Activated CD8-positive, alpha-beta T cell treated with anti-CD3 and anti-CD28 coated beads for 36 hours (primary cell): Measurements from ENCODE around the gene STXBP3. TPM values are rescaled to one million over a fixed set of nuclear protein-coding genes. Genes with fewer than 3 reads are reported as not detected.

ENCODE experiments used
- ATAC-seq: fragments of 200-7000 bp; cut with Tn5 transposase; one replicate; pipeline ENCODE4 v1.10.0; 2021; ENCODE audit warnings: mild to moderate bottlenecking, moderate library complexity
- CTCF ChIA-PET: fragments of 350-600 bp; sonication (Branson Sonifier 250); formaldehyde crosslinking; loops from one replicate; lab custom pipeline; 2021; ENCODE audit warnings: antibody characterized with exemption; lab: Charles Lee
- POLR2A ChIA-PET: fragments of 350-600 bp; sonication (Branson Sonifier 250); formaldehyde crosslinking; loops from one replicate; lab custom pipeline; 2021; ENCODE audit warnings: antibody characterized with exemption; lab: Charles Lee
- DNase-seq: peaks from one replicate; pipeline ENCODE4 v3.0.0-alpha.2; 2020
- H3K27ac Mint-ChIP-seq: one replicate; pipeline ENCODE4 v1.8.0; 2021; ENCODE audit warnings: mild to moderate bottlenecking, mixed read lengths
- H3K27me3 Mint-ChIP-seq: one replicate; pipeline ENCODE4 v1.8.0; 2021; ENCODE audit warnings: mixed read lengths
- H3K36me3 Mint-ChIP-seq: one replicate; pipeline ENCODE4 v1.8.0; 2021; ENCODE audit warnings: low read depth, mixed read lengths
- H3K4me1 Mint-ChIP-seq: one replicate; pipeline ENCODE4 v1.8.0; 2021; ENCODE audit warnings: low read depth, mixed read lengths
- H3K4me3 Mint-ChIP-seq: one replicate; pipeline ENCODE4 v1.8.0; 2021; ENCODE audit warnings: mild to moderate bottlenecking, moderate library complexity, mixed read lengths
- H3K9me3 Mint-ChIP-seq: one replicate; pipeline ENCODE4 v1.8.0; 2021; ENCODE audit warnings: mixed read lengths
- CTCF ChIP-seq: fragments of 200-600 bp; IDR thresholded peaks from one replicate; pipeline ENCODE4 v1.8.0; 2022; ENCODE audit warnings: antibody characterized with exemption, mild to moderate bottlenecking
- intact Hi-C: fragments of 100-400 bp; cut with micrococcal nuclease; formaldehyde crosslinking; loops from one replicate; pipeline ENCODE4 v1.10.0; 2022
- total RNA-seq, 2 experiments: library from RNA; stranded (reverse); gene quantifications; one replicate each; pipeline ENCODE4 v1.2.3, GENCODE V29; 2021

The STXBP3 gene
- total RNA-seq, 2 experiments from 2014 or later: 34.4 to 38.3 TPM

DNA sequence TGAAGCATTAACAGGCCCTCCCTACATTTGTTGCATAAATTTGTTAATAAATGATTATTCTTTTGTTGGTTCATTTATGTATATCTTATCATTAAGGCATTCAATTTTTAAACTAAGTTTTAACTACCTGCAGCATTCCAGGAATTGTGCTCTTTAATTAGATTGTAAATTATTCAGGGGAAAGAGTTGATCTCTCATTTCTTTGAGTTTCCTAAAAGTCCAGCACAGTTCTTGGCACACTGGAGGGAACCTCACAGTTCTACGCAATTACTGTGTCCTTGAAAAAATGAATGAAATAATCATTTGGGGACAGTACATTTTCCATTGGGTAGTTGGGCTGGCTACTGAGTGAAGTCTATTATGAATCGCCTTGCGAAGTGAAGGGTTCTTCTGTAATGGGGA, 493 bp upstream of the STXBP3 start:
- CTCF ChIA-PET: interaction anchor here (1.0 kb wide), 1 partner anchor 83 kb away, joined by 3 read pairs; no protein-coding TSS in a partner anchor
- ATAC-seq: no peak
- Mint-ChIP-seq H3K27me3 (no peaks in the 10 kb centered on the region), H3K4me3 (peak overlapping the region; percentile 94), H3K4me1 (peaks cover 27% of the 10 kb centered on the region), H3K27ac (peak overlapping the region; percentile 95), H3K36me3 (peaks cover 8% of the 10 kb centered on the region), H3K9me3 (no peaks in the 10 kb centered on the region)
- DNase-seq: no peak
- intact Hi-C loops: loop anchor here (2.0 kb wide), 1 partner anchor 53 kb away; the partner anchor contains the start of gene PRPF38B
- TF ChIP-seq CTCF: no peak
- POLR2A ChIA-PET: no interaction called here

DNA sequence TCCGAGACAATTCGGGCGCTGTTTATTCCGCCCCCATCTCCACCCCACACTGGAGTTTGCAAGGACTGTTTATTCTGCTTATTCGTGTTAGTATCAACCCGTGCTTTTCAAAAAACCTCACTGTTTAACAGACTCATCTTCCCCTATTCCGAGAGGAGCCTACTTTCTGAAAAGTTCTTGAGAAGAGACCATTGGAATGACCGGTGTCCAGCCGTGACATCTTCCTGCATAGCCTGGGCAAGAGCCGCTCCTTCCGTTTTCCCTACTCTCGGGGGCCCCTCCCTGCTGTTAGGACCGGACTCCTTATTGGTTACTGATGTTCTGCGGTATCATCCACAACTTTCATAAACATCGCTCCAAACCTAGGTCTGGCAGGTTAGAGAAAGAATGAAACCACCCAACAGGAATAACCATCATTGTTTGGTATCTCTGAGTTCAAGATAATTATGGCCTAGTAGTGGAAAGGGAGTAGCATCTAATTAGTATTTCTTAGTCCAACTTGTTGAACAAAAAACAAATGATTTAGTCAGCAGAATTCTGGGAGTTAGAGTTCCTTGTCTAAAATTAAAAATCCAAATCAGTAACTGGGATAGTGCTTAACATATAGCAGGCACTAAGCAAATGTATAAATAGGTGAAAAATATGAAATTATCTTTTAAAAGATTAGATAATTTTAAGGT, 837 bp downstream of the STXBP3 start:
- POLR2A ChIA-PET: interaction anchor here (0.7 to 1.0 kb wide), 2 partner anchors 8 to 55 kb away, joined by 3 to 5 read pairs; no protein-coding TSS in a partner anchor
- CTCF ChIA-PET: no interaction called here
- no peak for TF ChIP-seq CTCF
- H3K9me3 Mint-ChIP-seq: no peaks in the 10 kb centered on the region
- H3K27ac Mint-ChIP-seq: peak overlapping the region; percentile 95
- peaks cover 28% of the 10 kb centered on the region for H3K4me1 Mint-ChIP-seq
- H3K36me3 Mint-ChIP-seq: peaks cover 8% of the 10 kb centered on the region
- no peaks in the 10 kb centered on the region for H3K27me3 Mint-ChIP-seq
- ATAC-seq (peak; percentile 10), DNase-seq (peak; percentile 45)
- H3K4me3 Mint-ChIP-seq: peak overlapping the region; percentile 94
- intact Hi-C loops: loop anchor here (2.0 kb wide), 1 partner anchor 55 kb away; the partner anchor contains the start of gene PRPF38B

GRCh38 chr1:108747898-108748297, 1.4 kb downstream of the STXBP3 start:
- ATAC-seq (no peak), DNase-seq (no peak)
- intact Hi-C loops: loop anchor here (2.0 kb wide), 1 partner anchor 55 kb away; the partner anchor contains the start of gene PRPF38B
- H3K27ac Mint-ChIP-seq: no peak overlapping the region
- no peak for TF ChIP-seq CTCF
- H3K4me1 Mint-ChIP-seq: peaks cover 31% of the 10 kb centered on the region
- H3K4me3 Mint-ChIP-seq: peak overlapping the region; percentile 94
- POLR2A ChIA-PET: interaction anchor here (1.2 kb wide), 1 partner anchor 103 kb away, joined by 3 read pairs; no protein-coding TSS in a partner anchor
- H3K27me3 Mint-ChIP-seq: no peaks in the 10 kb centered on the region
- H3K9me3 Mint-ChIP-seq: no peaks in the 10 kb centered on the region
- peaks cover 14% of the 10 kb centered on the region for H3K36me3 Mint-ChIP-seq
- CTCF ChIA-PET: no interaction called here

DNA sequence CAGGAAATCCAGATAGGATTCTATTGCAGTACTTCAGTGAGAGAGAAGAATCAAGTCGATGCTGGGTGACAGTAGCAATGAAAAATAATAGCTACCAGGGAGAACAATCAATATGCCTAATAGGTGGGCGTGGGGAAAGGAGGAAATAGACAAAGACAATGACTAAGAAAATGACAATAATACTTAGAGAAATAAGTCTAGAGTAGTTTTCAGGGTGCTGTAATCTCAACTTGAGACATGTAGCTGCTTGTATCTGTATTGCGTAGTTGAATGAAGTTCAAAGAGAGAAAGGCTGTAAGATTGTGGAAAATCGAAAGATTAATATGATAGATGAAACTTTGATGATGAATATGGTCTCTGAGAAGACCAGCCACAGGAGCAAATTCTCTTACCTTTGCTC, 2.6 kb downstream of the STXBP3 start:
- peaks cover 16% of the 10 kb centered on the region for H3K36me3 Mint-ChIP-seq
- TF ChIP-seq CTCF: no peak
- no peak overlapping the region for H3K4me3 Mint-ChIP-seq
- no peaks in the 10 kb centered on the region for H3K9me3 Mint-ChIP-seq
- ChIA-PET CTCF (no interaction called here), POLR2A (interaction anchor here (1.2 kb wide), 1 partner anchor 104 kb away, joined by 3 read pairs; no protein-coding TSS in a partner anchor)
- H3K4me1 Mint-ChIP-seq: peaks cover 31% of the 10 kb centered on the region
- H3K27me3 Mint-ChIP-seq: no peaks in the 10 kb centered on the region
- no peak for ATAC-seq
- DNase-seq: no peak
- H3K27ac Mint-ChIP-seq: no peak overlapping the region
- intact Hi-C loops: no loop called here
